Neuronal stem cell (in vitro differentiated cells): ENCODE data around the gene ADGRG3.
A peak's percentile ranks its signal among the peaks of the same experiment; 100 is the strongest.

Experiments
- DNase-seq: peaks from one replicate; pipeline ENCODE4 v3.0.0-alpha.2; 2013; ENCODE audit warnings: low spot score
- H2AFZ ChIP-seq: one replicate; pipeline ENCODE4 v1.6.1; 2013; ENCODE audit warnings: mild to moderate bottlenecking, low read length, inconsistent platforms
- H2AK5ac ChIP-seq: 2 replicates; pipeline ENCODE4 v1.6.1; 2013; ENCODE audit warnings: low read depth, mild to moderate bottlenecking, inconsistent platforms, low read length, moderate library complexity, mixed read lengths
- H2BK120ac ChIP-seq: 2 replicates; pipeline ENCODE4 v1.6.1; 2013; ENCODE audit warnings: low read depth, mild to moderate bottlenecking, inconsistent platforms, low read length, moderate library complexity, mixed read lengths
- H2BK12ac ChIP-seq: one replicate; pipeline ENCODE4 v1.6.1; 2013; ENCODE audit warnings: low read length, inconsistent platforms
- H2BK15ac ChIP-seq: 2 replicates; pipeline ENCODE4 v1.6.1; 2013; ENCODE audit warnings: mild to moderate bottlenecking, low read length, inconsistent platforms, mixed read lengths
- H2BK5ac ChIP-seq: one replicate; pipeline ENCODE4 v1.6.1; 2013; ENCODE audit warnings: inconsistent platforms, mild to moderate bottlenecking, low read length, moderate library complexity
- H3K14ac ChIP-seq: one replicate; pipeline ENCODE4 v1.6.1; 2013; ENCODE audit warnings: low read length, inconsistent platforms
- H3K18ac ChIP-seq: 2 replicates; pipeline ENCODE4 v1.6.1; 2013; ENCODE audit warnings: low read length, inconsistent platforms
- H3K23ac ChIP-seq: 2 replicates; pipeline ENCODE4 v1.6.1; 2013; ENCODE audit warnings: low read depth, mild to moderate bottlenecking, mixed read lengths, low read length, inconsistent platforms; ENCODE audit not compliant: poor library complexity
- H3K27ac ChIP-seq: replicated peaks from 3 replicates; pipeline ENCODE4 v1.5.1; 2013; ENCODE audit warnings: low read length, inconsistent platforms
- H3K27me3 ChIP-seq, 3 experiments: 2 replicates each; pipeline ENCODE4 v1.6.1; 2013; ENCODE audit warnings: low read length in 3 of 3, mild to moderate bottlenecking in 2 of 3, inconsistent platforms in 1 of 3, low read depth in 1 of 3, mixed read lengths in 1 of 3, moderate library complexity in 1 of 3; ENCODE audit not compliant: control insufficient read depth in 3 of 3, insufficient read depth in 3 of 3
- H3K36me3 ChIP-seq, 2 donors: replicated peaks in 1 of 2; 2 replicates each; pipeline ENCODE4 v1.6.1; 2013; ENCODE audit warnings: low read length in 2 of 2; ENCODE audit not compliant: control insufficient read depth in 2 of 2, insufficient read depth in 2 of 2
- H3K4ac ChIP-seq: 2 replicates; pipeline ENCODE4 v1.6.1; 2013; ENCODE audit warnings: inconsistent platforms, mild to moderate bottlenecking, low read length, moderate library complexity
- H3K4me1 ChIP-seq, 2 donors: 1 replicate in 1 of 2; 2 replicates in 1 of 2; pipeline ENCODE4 v1.6.1; 2013; ENCODE audit warnings: low read length in 2 of 2, low read depth in 1 of 2; ENCODE audit not compliant: control insufficient read depth in 2 of 2, insufficient read depth in 1 of 2
- H3K4me2 ChIP-seq: one replicate; pipeline ENCODE4 v1.6.1; 2013; ENCODE audit warnings: mild to moderate bottlenecking, low read length, inconsistent platforms; ENCODE audit not compliant: insufficient read depth, poor library complexity, severe bottlenecking
- H3K4me3 ChIP-seq, 2 donors: 2 replicates each; pipeline ENCODE4 v1.5.1; 2013; ENCODE audit warnings: low read length in 2 of 2, mild to moderate bottlenecking in 2 of 2, inconsistent platforms in 1 of 2, moderate library complexity in 1 of 2
- H3K79me1 ChIP-seq: one replicate; pipeline ENCODE4 v1.6.1; 2013; ENCODE audit warnings: low read depth, mild to moderate bottlenecking, inconsistent platforms, low read length, moderate library complexity
- H3K9ac ChIP-seq: one replicate; pipeline ENCODE4 v1.6.1; 2013; ENCODE audit warnings: mild to moderate bottlenecking, low read depth, low read length, inconsistent platforms; ENCODE audit not compliant: poor library complexity
- H3K9me3 ChIP-seq, 2 donors: replicated peaks in 1 of 2; 2 replicates each; pipeline versions ENCODE3 to v1.6.1; 2013; ENCODE audit warnings: low read length in 2 of 2, mild to moderate bottlenecking in 2 of 2, inconsistent platforms in 1 of 2, low read depth in 1 of 2, mixed read lengths in 1 of 2, moderate library complexity in 1 of 2; ENCODE audit not compliant: control insufficient read depth in 2 of 2, insufficient read depth in 1 of 2
- H4K8ac ChIP-seq: one replicate; pipeline ENCODE4 v1.6.1; 2013; ENCODE audit warnings: low read depth, mild to moderate bottlenecking, inconsistent platforms, low read length, moderate library complexity
- H4K91ac ChIP-seq: one replicate; pipeline ENCODE4 v1.6.1; 2013; ENCODE audit warnings: low read length, low read depth, mild to moderate bottlenecking, inconsistent platforms; ENCODE audit not compliant: poor library complexity
- WGBS, 2 donors: extraction: QIAGEN DNeasy Blood & Tissue Kit; methylation state at CpG; one replicate each; pipeline ENCODE4 v1.1.7; 2013; ENCODE audit warnings: missing lambda C conversion rate in 2 of 2, mixed read lengths in 1 of 2; ENCODE audit not compliant: insufficient read length in 2 of 2, insufficient replicate concordance in 1 of 2; ENCODE audit errors: extremely low coverage in 2 of 2; 5-methylcytosine and 5-hydroxymethylcytosine counted together

The ADGRG3 gene

DNA sequence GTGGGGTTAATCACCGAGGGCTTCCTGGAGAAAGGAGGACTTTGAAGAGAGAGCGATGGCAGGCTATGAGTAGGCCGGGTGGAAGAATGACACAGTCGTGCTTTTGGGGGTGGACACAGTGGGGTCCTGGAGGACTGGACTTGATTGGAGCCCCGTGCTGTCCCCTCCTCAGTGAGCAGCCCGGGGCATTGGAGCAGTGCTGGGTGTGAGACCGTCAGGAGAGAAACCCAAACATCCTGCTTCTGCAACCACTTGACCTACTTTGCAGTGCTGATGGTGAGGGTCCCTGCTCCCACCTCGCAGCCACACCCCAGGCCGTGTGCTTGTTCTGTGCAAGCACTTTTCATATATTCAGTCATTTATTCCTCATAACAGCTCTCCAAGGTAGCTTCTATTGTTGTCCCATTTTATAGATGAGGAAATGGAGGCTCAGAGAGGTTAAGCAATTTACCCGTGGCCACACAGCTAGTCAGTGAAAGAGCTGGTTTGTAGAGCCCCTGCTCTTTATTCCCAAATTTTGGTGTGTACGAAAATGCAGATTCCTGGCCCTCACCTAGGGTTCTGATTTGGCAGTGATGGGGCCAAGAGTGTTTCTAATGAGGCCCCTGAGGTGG is 11.7 kb upstream of the ADGRG3 start:
- Histone ChIP-seq H2BK12ac (no peak overlapping the region), H2BK120ac (no peak overlapping the region), H3K4me3 (no peak overlapping the region), H3K27ac (no peak overlapping the region), H3K79me1 (no peaks in the 10 kb centered on the region), H2AK5ac (no peak overlapping the region), H3K36me3 (peaks cover 57 to 63% of the 10 kb centered on the region in 2 donors), H3K23ac (peak overlapping the region; percentile 57), H3K4me2 (no peak overlapping the region), H3K14ac (no peak overlapping the region), H3K9me3 (no peaks in the 10 kb centered on the region), H3K9ac (no peak overlapping the region), H3K4ac (no peak overlapping the region), H3K4me1 (peaks cover 11 to 14% of the 10 kb centered on the region in 2 donors), H4K8ac (no peak overlapping the region), H4K91ac (no peak overlapping the region), H2BK5ac (no peak overlapping the region), H3K27me3 (no peaks in the 10 kb centered on the region), H3K18ac (no peak overlapping the region), H2AFZ (no peak overlapping the region), H2BK15ac (no peak overlapping the region)
- DNase-seq: no peak
- WGBS, 2 donors: no CpG with 5 or more reads among the region's 11 CpGs

DNA sequence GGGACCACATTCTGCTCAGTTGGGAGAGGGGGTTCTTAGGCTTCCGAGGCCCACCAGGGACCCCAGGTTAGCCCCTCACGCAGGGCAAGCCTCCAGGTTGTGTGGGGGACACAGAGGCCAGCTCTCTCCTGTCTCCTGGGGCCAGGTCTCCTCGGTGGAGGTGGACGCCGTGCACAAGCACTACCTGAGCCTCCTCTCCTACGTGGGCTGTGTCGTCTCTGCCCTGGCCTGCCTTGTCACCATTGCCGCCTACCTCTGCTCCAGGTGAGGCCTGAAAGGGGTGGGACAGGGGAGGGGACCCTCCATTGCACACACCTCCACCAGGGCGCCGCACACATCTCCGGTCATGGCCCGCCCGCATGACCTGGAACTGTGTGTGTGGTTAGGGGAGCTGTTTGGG is 10.9 kb upstream of the ADGRG3 start:
- no peak overlapping the region for H3K4ac ChIP-seq
- H3K27me3 ChIP-seq: no peaks in the 10 kb centered on the region
- H2BK15ac ChIP-seq: no peak overlapping the region
- no peak overlapping the region for H3K4me2 ChIP-seq
- H2BK5ac ChIP-seq: no peak overlapping the region
- peak overlapping the region; percentile 60 for H3K23ac ChIP-seq
- H2BK12ac ChIP-seq: no peak overlapping the region
- H4K8ac ChIP-seq: no peak overlapping the region
- no peak for DNase-seq
- no peak overlapping the region for H3K18ac ChIP-seq
- no peaks in the 10 kb centered on the region for H3K9me3 ChIP-seq
- H3K36me3 ChIP-seq: peaks cover 57 to 63% of the 10 kb centered on the region in 2 donors
- no peak overlapping the region for H3K14ac ChIP-seq
- WGBS, 2 donors: no CpG with 5 or more reads among the region's 13 CpGs
- H3K79me1 ChIP-seq: no peaks in the 10 kb centered on the region
- no peak overlapping the region for H3K27ac ChIP-seq
- no peak overlapping the region for H3K9ac ChIP-seq
- peaks cover 11 to 14% of the 10 kb centered on the region in 2 donors for H3K4me1 ChIP-seq
- no peak overlapping the region for H2BK120ac ChIP-seq
- H4K91ac ChIP-seq: no peak overlapping the region
- H2AK5ac ChIP-seq: no peak overlapping the region
- no peak overlapping the region for H2AFZ ChIP-seq
- no peak overlapping the region for H3K4me3 ChIP-seq

DNA sequence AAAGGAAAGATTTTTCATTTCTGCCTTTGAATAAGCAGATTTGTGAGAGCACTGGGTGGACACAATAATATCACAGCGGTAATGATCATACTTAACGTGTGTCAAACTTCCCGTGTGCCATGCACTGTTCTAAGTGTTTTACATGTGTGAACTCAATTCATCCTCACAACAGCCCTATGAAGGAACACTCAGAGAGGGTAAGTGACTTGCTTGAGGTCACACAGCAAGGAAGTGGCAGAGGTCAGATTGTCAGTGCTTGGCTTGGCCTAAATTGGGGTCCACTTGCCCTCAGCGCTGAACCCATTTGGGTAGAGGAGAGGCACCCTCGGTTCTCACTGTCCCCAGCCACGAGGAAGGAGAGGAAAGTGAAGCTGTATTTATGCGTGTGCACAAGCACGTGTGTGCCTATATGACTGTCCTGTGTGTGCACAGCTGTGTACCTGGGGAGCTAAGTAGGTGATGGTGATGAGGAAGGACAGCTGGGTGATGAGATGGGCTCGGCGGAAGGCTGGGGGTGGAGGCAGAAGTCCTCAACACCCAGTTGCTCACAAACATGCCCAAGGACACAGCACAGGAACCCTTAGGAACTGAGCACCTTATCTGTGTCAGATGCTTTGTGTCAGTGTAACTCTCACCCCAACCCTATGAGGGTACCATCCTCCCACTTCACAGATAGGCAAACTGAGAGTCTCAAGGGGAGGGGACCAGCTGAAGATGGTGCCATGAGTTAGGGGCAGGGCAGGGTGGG is 9.8 kb upstream of the ADGRG3 start:
- no peak overlapping the region for H3K27ac ChIP-seq
- H3K23ac ChIP-seq: no peak overlapping the region
- no peak overlapping the region for H3K14ac ChIP-seq
- no peak overlapping the region for H4K91ac ChIP-seq
- WGBS, 2 donors: no CpG with 5 or more reads among the region's 10 CpGs
- no peak overlapping the region for H2AK5ac ChIP-seq
- no peak overlapping the region for H2BK12ac ChIP-seq
- peak overlapping the region; percentile 17 for H3K9ac ChIP-seq
- no peaks in the 10 kb centered on the region for H3K79me1 ChIP-seq
- H3K27me3 ChIP-seq: no peaks in the 10 kb centered on the region
- H2BK120ac ChIP-seq: no peak overlapping the region
- no peak overlapping the region for H3K4me2 ChIP-seq
- peaks cover 7 to 10% of the 10 kb centered on the region in 2 donors for H3K4me1 ChIP-seq
- H2BK5ac ChIP-seq: no peak overlapping the region
- peaks cover 60 to 73% of the 10 kb centered on the region in 2 donors for H3K36me3 ChIP-seq
- no peak overlapping the region for H2AFZ ChIP-seq
- DNase-seq: no peak
- no peak overlapping the region for H2BK15ac ChIP-seq
- H3K4ac ChIP-seq: no peak overlapping the region
- no peak overlapping the region for H4K8ac ChIP-seq
- peak overlapping the region in 1 of 2 donors; percentile 2 for H3K4me3 ChIP-seq
- no peaks in the 10 kb centered on the region for H3K9me3 ChIP-seq
- no peak overlapping the region for H3K18ac ChIP-seq

DNA sequence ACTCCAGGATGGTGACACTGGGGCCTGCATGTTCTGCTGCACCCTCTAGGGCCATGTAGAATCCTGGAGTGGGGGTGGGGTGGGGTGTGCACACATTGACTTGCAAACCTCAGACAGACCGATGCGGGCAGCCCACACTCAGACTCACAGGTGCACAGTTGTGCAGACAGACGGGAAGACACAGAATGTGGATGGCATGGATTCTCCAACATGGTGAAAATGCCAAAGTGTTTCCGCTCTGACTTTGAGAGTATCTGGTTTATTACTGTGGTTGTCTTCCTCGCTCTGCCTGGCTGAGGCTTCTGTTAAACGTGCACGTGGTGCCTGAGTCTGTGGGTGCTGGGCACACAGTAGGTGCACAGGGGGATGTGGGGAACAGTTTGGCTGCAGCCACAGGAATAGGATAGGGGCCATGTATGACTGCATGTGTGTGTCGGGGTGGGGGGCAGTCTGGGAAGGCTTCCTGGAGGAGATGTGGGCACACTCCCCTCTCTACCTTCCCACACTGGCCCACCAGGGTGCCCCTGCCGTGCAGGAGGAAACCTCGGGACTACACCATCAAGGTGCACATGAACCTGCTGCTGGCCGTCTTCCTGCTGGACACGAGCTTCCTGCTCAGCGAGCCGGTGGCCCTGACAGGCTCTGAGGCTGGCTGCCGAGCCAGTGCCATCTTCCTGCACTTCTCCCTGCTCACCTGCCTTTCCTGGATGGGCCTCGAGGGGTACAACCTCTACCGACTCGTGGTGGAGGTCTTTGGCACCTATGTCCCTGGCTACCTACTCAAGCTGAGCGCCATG is 9.0 kb upstream of the ADGRG3 start:
- Histone ChIP-seq H3K27ac (no peak overlapping the region), H2AFZ (no peak overlapping the region), H3K4me1 (peaks cover 0 to 2% of the 10 kb centered on the region in 2 donors), H3K27me3 (no peaks in the 10 kb centered on the region), H2AK5ac (no peak overlapping the region), H2BK5ac (no peak overlapping the region), H2BK12ac (no peak overlapping the region), H3K4me3 (no peak overlapping the region), H2BK15ac (no peak overlapping the region), H4K8ac (no peak overlapping the region), H3K9ac (no peak overlapping the region), H3K36me3 (peaks cover 63 to 74% of the 10 kb centered on the region in 2 donors), H3K79me1 (no peaks in the 10 kb centered on the region), H3K9me3 (no peaks in the 10 kb centered on the region), H3K23ac (no peak overlapping the region), H3K4me2 (no peak overlapping the region), H2BK120ac (no peak overlapping the region), H4K91ac (no peak overlapping the region), H3K14ac (peak overlapping the region; percentile 17), H3K18ac (no peak overlapping the region), H3K4ac (no peak overlapping the region)
- DNase-seq: no peak
- WGBS, 2 donors: no CpG with 5 or more reads among the region's 19 CpGs
